MM.1S (cell line): ENCODE measurements around the gene UTF1.
"Not testable (repeated sequence)": the region's sequence is repeated elsewhere in the genome, so short reads cannot be mapped to it uniquely, and the experiment has no call there.

ENCODE experiments used
- DNase-seq: peaks from one replicate; pipeline ENCODE4 v3.0.0-alpha.2; 2015
- H2AFZ ChIP-seq: fragments of 300-600 bp; sonication (generic); 2 replicates; pipeline ENCODE4 v1.6.0; 2016; ENCODE audit warnings: antibody characterized with exemption, low read length
- H3F3A ChIP-seq: fragments of 300-600 bp; sonication (generic); 2 replicates; pipeline ENCODE4 v1.6.1; 2016; ENCODE audit warnings: mild to moderate bottlenecking, antibody characterized with exemption, low read length, moderate library complexity, mixed read lengths; ENCODE audit not compliant: insufficient read depth
- H3K27ac ChIP-seq: fragments of 300-600 bp; sonication (generic); 2 replicates; pipeline ENCODE4 v1.5.1; 2016; ENCODE audit warnings: mild to moderate bottlenecking, low read length
- H3K27me3 ChIP-seq: fragments of 300-600 bp; sonication (generic); replicated peaks from 2 replicates; pipeline ENCODE4 v1.6.0; 2016; ENCODE audit warnings: low read length; ENCODE audit not compliant: insufficient read depth
- H3K36me3 ChIP-seq: fragments of 300-600 bp; sonication (generic); replicated peaks from 2 replicates; pipeline ENCODE4 v1.6.1; 2016; ENCODE audit warnings: mild to moderate bottlenecking, low read length, mixed read lengths; ENCODE audit not compliant: insufficient read depth
- H3K4me1 ChIP-seq: fragments of 300-600 bp; sonication (generic); 2 replicates; pipeline ENCODE4 v1.6.1; 2016; ENCODE audit warnings: low read length, mixed read lengths
- H3K4me2 ChIP-seq: fragments of 300-600 bp; sonication (generic); 2 replicates; pipeline ENCODE4 v1.6.0; 2016; ENCODE audit warnings: low read depth, low read length
- H3K4me3 ChIP-seq: fragments of 300-600 bp; sonication (generic); 2 replicates; pipeline ENCODE4 v1.5.1; 2016; ENCODE audit warnings: low read length, mixed read lengths
- H3K79me2 ChIP-seq: fragments of 300-600 bp; sonication (generic); 2 replicates; pipeline ENCODE4 v1.6.1; 2016; ENCODE audit warnings: mixed run types, low read length, mixed read lengths
- H3K9ac ChIP-seq: fragments of 300-600 bp; sonication (generic); 2 replicates; pipeline ENCODE4 v1.6.1; 2016; ENCODE audit warnings: low read length, mixed read lengths
- H3K9me2 ChIP-seq: fragments of 300-600 bp; sonication (generic); replicated peaks from 2 replicates; pipeline ENCODE4 v1.6.1; 2016; ENCODE audit warnings: mild to moderate bottlenecking, low read length, mixed read lengths; ENCODE audit not compliant: insufficient read depth
- H3K9me3 ChIP-seq: fragments of 300-600 bp; sonication (generic); replicated peaks from 2 replicates; pipeline ENCODE4 v1.6.1; 2016; ENCODE audit warnings: mild to moderate bottlenecking, low read length, mixed read lengths; ENCODE audit not compliant: insufficient read depth
- H4K20me1 ChIP-seq: fragments of 300-600 bp; sonication (generic); 2 replicates; pipeline ENCODE4 v1.6.1; 2016; ENCODE audit warnings: mild to moderate bottlenecking, low read length, moderate library complexity, mixed read lengths; ENCODE audit not compliant: insufficient read depth
- EZH2 ChIP-seq: fragments of 300-600 bp; sonication (generic); optimal IDR thresholded peaks from 2 replicates; pipeline ENCODE3; 2017; ENCODE audit warnings: low read depth, mild to moderate bottlenecking, antibody characterized with exemption, low read length, mixed read lengths
- EZH2phosphoT487 ChIP-seq: fragments of 300-600 bp; sonication (generic); IDR thresholded peaks from 2 replicates; pipeline ENCODE4 v1.6.1; 2018; ENCODE audit warnings: antibody characterized with exemption, low read length
- TF ChIP-seq, protein P1 (sequence below): fragments of 300-600 bp; sonication (generic); IDR thresholded peaks from 2 replicates; pipeline ENCODE4 v1.5.1; 2016; ENCODE audit warnings: antibody characterized with exemption, low read length, mixed read lengths

The UTF1 gene

DNA sequence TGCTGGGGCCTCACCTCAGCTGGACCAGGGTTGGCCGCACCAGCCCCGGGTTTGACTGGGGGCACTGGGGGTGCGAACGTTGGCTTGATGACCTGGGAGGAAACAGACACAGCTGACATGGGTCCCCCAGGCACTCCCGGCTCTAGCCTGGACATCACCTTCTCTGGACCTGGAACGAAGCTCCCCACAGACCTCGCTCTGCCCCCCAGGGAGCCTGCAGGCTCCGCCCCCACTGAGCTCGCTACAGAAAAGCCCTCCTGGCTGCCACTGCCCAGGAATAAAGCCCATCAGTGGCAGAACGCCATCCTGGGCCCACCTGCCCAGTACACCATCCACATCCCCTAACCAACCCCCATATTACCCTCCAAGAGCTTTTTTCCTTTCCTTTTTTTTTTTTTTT lies 33.7 kb downstream of the UTF1 start:
- H3K9ac ChIP-seq, result no peak overlapping the region
- no peaks in the 10 kb centered on the region for H3K9me2 ChIP-seq
- H3K4me3 ChIP-seq, result no peak overlapping the region
- 0 out of 2 replicates have a peak, but pooled peaks cover 3% of the 10 kb centered on the region for H4K20me1 ChIP-seq
- no peaks in the 10 kb centered on the region for H3K36me3 ChIP-seq
- H3K4me1 ChIP-seq, result peaks cover 24% of the 10 kb centered on the region
- no peaks in the 10 kb centered on the region for H3K9me3 ChIP-seq
- no peaks in the 10 kb centered on the region for H3K79me2 ChIP-seq
- no peak for DNase-seq
- no peak for TF ChIP-seq EZH2phosphoT487
- TF ChIP-seq EZH2, result no peak
- TF ChIP-seq, protein P1, sequence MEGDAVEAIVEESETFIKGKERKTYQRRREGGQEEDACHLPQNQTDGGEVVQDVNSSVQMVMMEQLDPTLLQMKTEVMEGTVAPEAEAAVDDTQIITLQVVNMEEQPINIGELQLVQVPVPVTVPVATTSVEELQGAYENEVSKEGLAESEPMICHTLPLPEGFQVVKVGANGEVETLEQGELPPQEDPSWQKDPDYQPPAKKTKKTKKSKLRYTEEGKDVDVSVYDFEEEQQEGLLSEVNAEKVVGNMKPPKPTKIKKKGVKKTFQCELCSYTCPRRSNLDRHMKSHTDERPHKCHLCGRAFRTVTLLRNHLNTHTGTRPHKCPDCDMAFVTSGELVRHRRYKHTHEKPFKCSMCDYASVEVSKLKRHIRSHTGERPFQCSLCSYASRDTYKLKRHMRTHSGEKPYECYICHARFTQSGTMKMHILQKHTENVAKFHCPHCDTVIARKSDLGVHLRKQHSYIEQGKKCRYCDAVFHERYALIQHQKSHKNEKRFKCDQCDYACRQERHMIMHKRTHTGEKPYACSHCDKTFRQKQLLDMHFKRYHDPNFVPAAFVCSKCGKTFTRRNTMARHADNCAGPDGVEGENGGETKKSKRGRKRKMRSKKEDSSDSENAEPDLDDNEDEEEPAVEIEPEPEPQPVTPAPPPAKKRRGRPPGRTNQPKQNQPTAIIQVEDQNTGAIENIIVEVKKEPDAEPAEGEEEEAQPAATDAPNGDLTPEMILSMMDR, result no peak
- no peak overlapping the region for H3K27ac ChIP-seq
- H3F3A ChIP-seq, result peaks cover 36% of the 10 kb centered on the region
- no peak overlapping the region for H2AFZ ChIP-seq
- H3K27me3 ChIP-seq, result no peaks in the 10 kb centered on the region
- no peak overlapping the region for H3K4me2 ChIP-seq

DNA sequence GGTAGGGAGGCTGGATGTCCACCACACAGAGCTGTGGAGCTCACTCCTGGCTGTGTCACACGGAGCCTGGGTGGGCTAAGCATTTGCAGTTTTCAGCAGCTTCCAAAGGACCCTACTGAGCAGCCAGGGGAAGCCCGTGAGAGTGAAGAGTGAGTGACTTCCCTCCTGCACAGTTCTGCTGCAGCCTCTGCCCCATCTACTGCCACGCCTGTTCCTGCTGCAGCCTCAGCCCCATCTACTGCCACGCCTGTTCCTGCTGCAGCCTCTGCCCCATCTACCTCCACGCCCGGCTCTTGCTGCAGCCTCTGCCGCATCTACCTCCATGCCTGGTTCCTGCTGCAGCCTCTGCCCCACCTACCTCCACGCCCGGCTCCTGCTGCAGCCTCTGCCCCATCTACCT lies 34.4 kb downstream of the UTF1 start:
- Histone ChIP-seq H3K9ac (no peak overlapping the region), H3K4me1 (peaks cover 16% of the 10 kb centered on the region), H3K27ac (no peak overlapping the region), H3F3A (peaks cover 36% of the 10 kb centered on the region), H3K27me3 (no peaks in the 10 kb centered on the region), H3K9me3 (no peaks in the 10 kb centered on the region), H3K9me2 (no peaks in the 10 kb centered on the region), H3K79me2 (no peaks in the 10 kb centered on the region), H4K20me1 (0 out of 2 replicates have a peak, but pooled peaks cover 3% of the 10 kb centered on the region), H3K36me3 (no peaks in the 10 kb centered on the region; the same call in 1 of the 2 replicates), H3K4me3 (no peak overlapping the region), H2AFZ (no peak overlapping the region), H3K4me2 (no peak overlapping the region)
- TF ChIP-seq EZH2phosphoT487, result no peak
- TF ChIP-seq EZH2, result no peak
- TF ChIP-seq, protein P1, result no peak
- DNase-seq, result no peak

DNA sequence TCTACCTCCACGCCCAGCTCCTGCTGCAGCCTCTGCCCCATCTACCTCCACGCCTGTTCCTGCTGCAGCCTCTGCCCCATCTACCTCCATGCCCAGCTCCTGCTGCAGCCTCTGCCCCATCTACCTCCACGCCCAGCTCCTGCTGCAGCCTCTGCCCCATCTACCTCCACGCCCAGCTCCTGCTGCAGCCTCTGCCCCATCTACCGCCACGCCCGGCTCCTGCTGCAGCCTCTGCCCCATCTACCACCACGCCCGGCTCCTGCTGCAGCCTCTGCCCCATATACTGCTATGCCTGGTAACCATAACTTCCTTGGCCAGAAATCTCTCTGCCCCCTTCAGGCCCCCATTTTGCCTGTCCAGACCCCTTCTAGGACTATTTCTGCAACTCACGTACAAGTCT lies 35.0 kb downstream of the UTF1 start:
- Histone ChIP-seq H3F3A (peaks cover 35% of the 10 kb centered on the region), H3K4me1 (peaks cover 10% of the 10 kb centered on the region)
- H3K27ac ChIP-seq, H3K79me2 ChIP-seq, H3K9me3 ChIP-seq, H3K9me2 ChIP-seq, DNase-seq, H3K9ac ChIP-seq, H4K20me1 ChIP-seq, H3K4me2 ChIP-seq, H2AFZ ChIP-seq, H3K4me3 ChIP-seq, H3K27me3 ChIP-seq, H3K36me3 ChIP-seq: not testable (repeated sequence)

DNA sequence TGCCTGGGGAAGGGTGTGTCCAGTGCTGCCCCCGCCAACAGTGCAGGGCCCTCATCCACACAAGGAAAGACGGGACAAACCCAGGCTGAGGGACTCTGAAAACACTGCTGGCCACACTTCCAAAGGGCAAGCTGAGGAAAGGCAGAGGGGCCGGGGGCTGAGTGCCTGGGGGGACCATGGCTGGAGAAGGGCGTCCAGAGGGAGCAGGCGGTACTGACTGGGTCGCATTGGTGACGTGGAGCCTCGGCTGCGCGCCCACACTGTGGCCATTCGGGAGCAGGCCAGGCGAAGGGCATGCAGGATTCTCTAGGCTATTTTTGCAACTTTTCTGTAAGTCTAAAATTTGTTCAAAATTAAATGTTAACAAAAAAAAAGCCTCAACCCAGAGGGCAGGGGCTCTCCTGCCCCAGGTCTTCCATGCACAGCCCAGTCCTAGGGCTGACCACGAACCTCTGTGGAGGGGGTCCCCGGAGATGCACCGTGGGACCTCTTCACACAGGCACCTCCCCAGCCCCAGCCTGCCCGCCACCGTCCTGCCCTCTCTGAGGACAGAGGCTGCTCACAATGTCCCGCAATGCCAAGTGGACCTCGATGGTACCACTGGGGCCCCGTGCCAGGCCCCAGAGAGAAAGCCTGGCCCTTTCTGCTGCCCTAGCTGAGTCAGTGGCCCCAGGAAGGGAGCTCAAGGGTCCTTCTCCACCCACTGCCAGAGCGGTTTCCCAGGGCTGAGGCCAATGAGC lies 36.2 kb downstream of the UTF1 start:
- Histone ChIP-seq H4K20me1 (0 out of 2 replicates have a peak, but pooled peaks cover 3% of the 10 kb centered on the region), H3K4me3 (no peak overlapping the region), H3K79me2 (peaks cover 15% of the 10 kb centered on the region), H3K36me3 (no peaks in the 10 kb centered on the region; the same call in 1 of the 2 replicates), H3F3A (peaks cover 24% of the 10 kb centered on the region), H3K27ac (no peak overlapping the region), H3K4me2 (no peak overlapping the region), H3K9me2 (no peaks in the 10 kb centered on the region), H2AFZ (no peak overlapping the region), H3K9ac (no peak overlapping the region), H3K27me3 (no peaks in the 10 kb centered on the region), H3K4me1 (peaks cover 2% of the 10 kb centered on the region; the same call in 1 of the 2 replicates), H3K9me3 (no peaks in the 10 kb centered on the region)
- no peak for DNase-seq
- TF ChIP-seq, protein P1, result no peak
- TF ChIP-seq EZH2phosphoT487, result no peak
- TF ChIP-seq EZH2, result no peak
